Activated gamma-delta T cell (primary cell): Measurements from ENCODE around the gene SLC6A11.

Experiments used
- DNase-seq: peaks from one replicate; lab custom pipeline; 2025; lab: John Stamatoyannopoulos, UW

Gene SLC6A11

DNA sequence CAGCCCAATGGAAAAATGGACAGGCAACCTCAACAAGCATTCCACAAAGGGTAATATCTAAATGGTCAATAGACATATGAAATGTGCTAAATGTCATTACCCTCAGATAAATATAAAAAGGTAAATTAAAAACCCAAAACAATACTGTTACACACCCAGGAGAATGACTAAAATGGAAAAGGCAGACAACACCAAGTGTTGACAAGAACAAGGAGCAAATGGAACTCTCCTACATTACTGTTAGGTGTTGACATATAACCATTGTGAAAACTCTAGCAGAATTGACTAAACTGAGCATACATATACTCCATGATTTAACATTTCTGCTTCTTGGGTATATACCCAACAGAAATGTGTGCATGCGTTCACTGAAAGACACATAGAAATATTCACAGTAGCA is 25.3 kb upstream of the SLC6A11 start:
- no peak for DNase-seq

DNA sequence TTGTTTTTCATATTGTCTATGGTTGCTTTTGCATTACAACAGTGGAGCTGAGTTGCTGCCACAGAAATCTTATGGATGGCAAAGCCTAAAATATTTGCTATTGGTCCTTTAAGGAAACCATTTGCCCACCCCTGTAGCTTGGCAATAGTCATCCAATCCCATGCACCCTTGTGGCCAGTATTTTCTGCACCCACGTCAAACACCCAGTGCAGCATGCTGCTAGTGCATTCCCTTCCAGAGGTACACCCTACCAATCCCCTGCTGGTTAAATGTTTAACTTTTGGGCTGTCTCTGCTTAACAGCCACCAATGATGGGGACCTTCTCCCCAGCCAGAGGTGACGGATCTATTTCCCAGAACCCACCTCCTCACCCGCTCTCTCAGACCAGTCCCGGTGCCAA is 23.8 kb upstream of the SLC6A11 start:
- no peak for DNase-seq

DNA sequence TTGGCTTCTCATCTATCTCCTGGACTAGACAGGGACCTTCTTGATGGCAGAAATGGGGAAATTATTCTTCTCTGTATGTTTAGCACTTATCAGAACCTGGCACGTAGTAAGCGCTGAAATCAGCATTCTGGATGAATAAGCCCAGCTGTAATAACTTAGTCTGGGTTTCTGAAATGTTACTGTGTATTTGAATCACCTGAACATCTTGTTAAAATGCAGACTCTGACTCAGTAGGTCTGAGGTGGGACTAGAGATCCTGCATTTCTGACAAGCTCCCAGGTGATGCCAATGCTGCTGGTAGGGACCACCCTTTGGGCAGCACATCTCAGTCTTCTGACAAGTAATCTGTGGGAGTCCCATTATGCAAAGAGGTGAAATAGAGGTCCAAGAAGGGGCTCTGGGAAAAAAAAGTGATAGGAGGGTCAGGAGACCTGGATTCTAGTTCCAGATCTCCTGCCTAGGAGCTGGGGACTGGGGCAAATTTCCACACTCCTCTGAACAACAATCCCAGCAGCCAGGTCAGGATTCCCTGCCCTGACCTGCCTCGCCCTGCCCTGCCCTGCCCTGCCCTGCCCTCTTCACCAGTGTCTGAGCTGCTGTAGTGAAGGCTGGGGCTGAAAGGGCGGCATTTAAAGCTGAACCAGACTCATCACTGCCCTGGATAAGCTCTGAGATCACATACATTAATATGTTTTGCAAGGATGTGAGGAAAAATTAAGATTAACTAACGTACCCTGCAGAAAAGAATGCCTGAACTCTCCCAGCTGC is 17.2 kb upstream of the SLC6A11 start:
- no peak for DNase-seq

DNA sequence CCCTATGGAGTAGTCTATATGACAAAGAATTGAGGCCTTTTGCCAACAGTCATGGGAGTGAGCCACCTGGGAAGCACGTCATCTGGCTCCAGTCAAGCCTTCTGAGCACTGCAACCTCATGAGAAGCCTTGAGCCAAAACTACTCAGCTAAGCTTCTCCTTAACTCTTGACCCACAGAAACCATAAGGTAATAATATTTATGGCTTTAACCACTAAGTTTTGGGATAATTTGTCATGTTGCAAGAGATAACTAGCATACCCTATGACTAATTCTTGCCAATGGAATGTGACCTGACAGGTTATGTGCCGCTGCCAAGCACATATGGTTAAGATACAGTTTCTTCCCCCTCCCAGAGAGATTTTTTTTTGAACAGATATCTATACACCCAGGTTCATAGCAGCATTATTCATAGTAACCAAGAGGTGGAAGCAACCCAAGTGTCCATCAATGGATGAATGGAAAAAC is 11.8 kb upstream of the SLC6A11 start:
- DNase-seq = no peak

DNA sequence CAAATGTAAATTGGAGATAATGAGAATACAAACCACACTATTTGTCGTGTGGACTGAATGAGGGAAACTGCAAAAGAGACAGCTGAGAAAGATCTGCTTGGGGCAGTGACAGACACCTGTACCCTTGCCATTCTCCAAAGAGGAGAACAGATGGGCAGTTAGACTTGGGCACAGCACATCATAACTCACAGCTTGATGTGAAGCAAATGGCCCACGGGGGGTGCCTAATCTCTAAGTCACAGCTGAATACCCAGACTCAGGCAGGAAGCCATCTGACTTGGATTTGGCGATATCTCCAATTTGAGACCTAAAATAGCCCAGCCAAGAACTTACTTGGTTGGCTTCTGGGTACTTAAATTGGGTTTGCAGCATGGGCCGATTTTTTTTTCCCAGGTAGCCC is 10.0 kb upstream of the SLC6A11 start:
- DNase-seq = no peak

DNA sequence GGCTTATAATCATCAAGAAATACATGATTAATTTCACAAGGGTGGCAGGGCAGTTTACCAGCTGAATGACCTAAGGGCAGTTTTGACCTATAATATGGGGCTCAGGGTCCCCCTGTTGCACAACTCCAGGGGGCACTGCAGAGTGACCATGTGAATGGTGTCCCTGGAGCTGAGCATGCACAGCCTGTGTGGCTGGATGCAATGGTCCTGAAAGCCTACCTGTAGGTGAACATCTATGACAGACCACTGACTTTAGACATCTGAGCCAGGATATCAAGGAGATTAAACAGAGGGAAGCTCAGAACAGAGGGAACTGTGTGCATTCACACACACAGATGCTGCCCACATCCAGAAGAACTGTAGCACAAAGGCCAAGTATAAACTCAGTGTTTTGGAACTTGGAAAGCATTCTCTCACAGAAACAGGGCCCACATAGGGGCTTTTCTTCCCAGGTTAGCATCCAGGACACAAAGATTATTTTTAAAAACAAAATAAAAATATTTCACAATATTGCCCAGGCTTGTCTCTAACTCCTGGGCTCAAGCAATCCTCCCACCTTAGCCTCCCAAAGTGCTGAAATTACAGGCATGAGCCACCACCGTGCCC is 7.8 kb upstream of the SLC6A11 start:
- DNase-seq = no peak

DNA sequence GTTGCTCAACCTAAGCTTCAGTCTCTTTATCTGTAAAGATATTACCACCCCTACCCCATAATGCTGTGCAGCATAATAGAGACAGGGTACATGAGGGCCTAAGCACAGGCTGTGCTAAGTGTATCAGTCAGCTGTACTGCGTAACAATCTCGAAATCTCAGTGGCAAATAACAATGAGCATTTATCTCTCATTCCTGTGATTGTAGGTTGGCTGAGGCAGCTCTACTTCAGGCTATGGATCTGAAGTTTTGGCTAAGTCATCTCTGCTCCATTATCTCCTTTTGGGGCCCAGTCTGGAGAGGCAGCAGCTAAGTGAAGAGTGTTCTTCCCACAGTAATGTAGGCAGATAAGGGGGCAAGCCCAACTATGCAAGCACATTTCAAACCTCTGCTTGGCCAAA is 7.1 kb upstream of the SLC6A11 start:
- no peak for DNase-seq

DNA sequence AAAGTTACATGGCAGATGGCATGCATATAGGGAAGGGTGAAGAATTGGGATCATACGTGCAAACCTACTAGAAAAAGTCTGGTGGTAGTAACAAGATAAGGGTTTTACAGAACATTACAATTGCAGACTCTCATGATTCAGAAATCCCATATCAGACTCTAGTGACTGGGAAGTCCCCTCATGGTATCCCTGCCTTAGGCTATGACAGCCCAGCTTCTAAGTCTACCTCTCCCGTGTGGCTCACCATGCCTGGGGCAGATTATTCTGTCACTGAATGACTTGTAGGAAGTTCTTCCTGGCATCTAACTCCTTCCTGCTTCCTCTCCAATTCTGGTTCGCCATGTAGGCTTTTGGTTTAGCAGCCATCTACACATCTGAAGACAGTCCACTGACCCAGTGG is 5.7 kb upstream of the SLC6A11 start:
- DNase-seq = no peak

DNA sequence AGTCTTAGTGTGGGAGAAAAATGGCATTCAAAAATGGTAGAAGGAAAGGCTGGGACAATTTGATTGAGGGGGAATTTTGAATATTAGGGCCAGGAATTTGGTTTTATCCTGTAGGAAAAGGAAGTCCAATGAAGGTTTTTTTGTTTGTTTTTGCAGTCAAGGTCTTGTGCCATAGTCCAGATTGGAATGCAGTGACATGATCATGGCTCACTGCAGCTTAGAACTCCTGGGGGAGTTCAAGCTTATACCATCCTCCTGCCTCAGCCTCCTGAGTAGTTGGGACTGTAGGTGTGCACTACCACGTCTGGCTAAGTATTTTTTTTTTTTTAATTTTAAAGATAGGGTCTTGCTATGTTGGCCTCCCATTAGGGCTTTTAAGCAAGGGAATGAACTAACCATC is 2.6 kb upstream of the SLC6A11 start:
- DNase-seq = no peak

DNA sequence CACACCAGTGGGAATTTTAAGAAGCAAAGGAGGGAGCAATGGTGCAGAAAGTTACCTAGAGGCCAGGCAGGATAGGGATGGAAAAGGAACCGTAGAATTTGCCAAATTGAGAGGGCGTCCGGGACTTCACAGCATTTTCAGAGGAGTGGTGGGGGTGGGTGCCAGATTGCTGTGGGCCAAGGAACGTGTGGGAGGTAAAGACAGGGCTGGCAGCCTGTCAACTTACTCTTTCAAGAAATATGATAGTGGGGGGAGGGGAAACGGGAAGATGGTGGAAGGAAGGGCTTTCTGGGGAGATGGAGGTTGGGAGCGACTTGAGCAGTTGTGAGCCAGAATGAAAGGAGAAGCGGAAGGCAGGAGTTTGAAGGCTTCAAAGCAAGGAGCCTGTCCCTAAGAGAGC is 1.4 kb upstream of the SLC6A11 start:
- DNase-seq = no peak

DNA sequence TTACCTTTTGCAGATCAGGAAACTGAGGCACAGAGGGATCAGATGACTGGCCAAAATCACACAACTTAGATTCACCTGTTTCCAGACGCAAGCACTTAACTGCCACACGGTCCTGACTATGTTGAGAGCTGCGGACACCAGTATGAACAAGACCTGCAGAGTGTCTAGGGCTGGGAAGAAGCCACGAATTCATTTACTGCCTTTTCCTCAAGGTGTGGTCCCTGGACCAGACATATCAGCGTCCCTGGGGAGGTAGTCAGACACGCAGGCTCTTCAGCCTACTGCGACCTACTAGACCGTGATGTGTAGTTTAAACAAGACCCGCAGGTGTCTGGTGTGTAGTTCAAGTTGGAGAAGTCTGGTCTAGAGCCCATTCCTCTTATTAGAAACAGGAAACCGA is 541 bp upstream of the SLC6A11 start:
- no peak for DNase-seq

DNA sequence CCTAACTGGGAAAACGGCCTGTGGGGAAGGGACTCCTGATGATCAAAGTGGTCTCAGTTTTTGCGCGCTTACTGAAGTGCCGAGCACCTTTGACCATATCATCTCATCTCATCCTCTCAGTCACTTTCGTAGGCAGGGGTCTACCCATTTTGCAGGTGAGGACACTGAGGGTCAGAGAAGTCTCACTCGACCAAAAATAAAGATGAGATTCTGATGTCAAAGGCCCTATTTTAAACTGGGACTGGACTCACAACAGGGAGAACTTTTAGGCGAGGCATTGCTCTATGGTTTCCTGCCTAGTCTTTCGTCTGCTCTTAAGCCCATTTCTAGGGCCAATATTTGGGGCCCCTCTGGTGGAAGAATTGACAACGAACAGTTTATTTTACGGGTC is 830 bp downstream of the SLC6A11 start:
- no peak for DNase-seq

DNA sequence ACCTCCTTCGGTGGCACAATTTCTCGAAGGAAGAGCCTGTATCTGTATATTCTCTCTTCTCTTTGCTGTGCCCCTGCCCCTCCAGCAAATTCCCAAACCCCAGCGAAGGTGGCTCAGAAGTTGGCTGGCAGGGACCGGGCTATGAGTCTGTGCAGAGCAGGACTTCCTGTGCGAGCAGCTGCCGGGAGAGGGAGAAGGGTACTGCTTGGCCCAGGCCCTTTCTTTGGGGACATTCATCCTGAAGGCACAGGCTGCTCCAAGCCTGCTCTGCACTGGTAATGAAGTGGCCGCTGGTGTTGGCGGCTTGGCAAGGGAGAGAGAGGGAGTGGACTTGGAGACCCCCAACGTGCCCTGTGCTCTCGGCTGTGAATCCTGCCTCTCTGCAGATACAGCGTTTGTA is 1.5 kb downstream of the SLC6A11 start:
- no peak for DNase-seq

DNA sequence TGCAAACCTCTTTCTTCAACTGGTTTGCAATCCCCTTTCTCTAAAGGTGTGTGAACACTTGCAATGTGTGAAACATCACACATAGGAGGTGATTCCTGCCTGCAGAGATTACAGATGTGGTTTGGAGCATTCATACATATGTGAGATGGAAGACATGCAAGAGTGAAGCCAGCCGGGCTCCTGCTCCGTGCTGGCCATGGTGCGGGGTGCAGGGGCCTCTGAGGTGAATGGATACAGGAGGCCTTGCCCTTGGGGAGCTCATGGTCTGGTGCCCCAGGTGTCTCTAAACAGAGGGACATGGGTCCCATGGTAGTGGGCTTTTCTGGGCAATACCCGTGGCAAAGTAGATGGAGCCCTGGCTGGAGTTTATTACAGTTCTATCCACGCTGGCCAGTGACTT is 6.0 kb downstream of the SLC6A11 start:
- no peak for DNase-seq

DNA sequence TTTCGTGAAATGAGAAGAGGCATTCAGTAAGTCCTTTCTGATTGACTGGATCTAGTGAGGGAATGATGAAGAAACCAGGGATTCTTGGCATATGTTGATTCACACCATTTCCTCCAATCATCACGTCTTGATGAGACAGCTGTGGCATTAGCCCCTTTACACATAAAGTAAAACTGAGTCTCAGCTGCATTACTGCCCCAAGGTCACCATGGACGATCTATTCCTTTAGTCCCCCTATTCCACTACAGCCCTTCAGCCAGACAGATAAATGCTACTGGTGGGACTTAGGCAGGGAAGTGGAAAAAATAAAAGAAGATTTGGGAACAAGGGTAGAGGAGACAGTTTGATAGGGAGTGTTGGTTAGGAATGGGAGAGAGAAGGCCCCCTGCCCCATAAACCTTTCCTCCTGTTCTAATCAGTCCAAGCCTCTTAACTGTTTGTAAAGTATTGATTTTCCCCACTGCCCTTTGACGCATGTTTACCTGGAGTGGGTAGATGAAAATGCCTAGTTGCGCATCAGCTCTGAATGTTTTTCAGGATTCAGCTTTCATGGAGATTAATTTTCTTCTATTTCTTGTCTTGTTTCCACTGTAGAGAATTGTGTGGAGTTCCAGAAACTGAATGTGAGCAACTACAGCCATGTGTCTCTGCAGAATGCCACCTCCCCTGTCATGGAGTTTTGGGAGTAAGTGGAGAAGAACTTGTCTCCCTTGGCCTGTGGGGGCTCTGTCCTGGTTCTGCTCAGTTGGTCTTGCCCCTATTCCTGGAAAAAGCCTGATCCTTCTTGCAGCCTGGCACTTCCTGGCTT is 6.9 kb downstream of the SLC6A11 start:
- DNase-seq = no peak

DNA sequence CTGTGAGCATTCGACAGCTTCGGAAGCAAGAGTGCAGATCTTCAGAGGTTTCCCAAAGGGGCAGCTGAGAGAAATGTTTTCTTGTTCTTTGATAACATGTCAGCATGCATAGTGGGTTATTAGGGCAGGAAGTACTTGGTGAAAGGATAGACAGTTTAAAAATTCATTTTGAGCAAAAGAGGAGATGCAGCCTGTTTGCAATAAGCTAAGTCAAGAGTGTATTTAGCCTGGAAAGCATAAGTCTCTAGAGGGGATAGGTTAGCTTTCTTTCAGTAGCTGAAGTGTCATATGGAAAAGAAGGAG is 7.4 kb downstream of the SLC6A11 start:
- no peak for DNase-seq

DNA sequence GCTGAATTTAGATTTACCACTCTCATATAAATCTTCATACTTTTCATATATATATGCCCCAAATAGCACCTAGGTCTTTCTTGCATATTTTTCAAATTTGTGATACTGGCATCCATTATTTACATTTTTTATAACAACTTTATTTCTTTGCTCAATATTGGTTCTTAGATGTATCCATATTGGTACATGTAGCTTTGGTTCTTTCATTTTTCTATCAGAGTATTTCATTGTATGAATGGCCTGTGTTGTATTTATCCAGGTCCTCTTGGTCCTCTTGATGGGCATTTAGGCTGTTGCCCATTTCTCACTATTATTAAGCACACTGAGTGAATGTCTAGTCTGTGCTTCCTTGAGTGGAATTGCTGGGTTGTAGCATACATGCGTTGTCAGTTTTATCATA is 8.4 kb downstream of the SLC6A11 start:
- no peak for DNase-seq

DNA sequence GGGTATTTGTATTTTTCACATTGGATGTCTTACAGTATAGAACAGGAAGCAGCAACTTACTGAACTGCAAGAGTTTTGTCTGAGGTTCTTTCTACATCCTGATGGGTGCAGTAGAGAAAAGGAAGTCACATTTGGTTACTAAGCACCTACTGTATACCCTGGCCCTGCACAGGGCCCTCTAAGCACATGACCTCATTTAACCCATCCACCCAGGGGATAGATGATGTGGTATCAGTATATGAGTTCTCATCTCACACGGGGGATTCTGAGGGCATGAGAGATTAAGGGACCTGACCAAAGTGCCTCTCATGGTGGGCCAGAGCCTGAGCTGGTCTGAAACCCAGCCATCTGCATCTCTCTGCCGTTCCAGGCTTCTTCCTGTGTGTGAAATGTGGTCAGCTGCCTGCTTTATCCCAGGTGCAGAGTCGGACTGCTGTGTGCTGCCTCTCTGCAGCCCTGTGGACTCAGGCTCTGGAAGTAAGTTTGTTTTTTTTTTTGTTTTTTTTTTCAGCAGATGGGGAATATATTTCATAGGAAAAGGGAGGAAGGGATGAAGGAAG is 17.9 kb downstream of the SLC6A11 start:
- no peak for DNase-seq

DNA sequence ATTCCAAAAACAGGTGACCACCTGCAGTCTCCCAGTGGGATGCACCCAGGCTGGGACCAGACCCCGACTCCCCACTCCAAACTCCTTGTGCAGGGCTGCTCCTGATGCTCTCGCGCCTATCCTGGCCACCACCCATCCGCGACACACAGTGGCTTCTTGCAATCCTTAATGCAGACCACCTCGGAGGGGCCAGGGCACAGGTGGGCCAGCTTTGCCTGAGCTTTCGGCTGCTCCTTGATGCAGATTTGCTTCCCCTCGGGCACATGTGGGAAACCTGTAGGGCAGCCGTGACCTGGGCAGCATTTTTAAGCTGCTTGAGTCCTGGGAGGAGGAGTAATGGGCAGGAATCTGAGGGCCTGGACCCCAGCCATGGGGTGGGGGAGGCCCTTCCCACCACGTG is 18.9 kb downstream of the SLC6A11 start:
- DNase-seq = no peak

DNA sequence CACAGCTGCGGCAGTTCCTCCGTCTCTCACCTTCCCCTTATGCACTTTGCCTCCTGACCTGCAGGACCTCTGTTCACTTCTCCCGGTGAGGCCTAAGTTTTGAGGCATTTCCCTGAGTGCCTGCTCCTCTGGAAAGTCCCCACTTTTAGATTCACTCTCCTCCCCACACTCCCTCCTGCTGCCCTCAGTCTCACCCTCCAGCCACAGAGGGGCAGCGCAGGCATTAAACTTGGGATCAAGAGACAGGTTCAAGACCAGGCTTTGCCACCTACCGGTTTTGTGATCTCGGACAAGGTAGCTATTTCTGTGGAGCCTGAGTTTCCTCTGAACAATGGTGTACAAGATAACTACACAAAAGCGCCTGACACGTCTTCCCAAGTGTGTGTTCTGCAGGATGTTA is 19.4 kb downstream of the SLC6A11 start:
- no peak for DNase-seq

DNA sequence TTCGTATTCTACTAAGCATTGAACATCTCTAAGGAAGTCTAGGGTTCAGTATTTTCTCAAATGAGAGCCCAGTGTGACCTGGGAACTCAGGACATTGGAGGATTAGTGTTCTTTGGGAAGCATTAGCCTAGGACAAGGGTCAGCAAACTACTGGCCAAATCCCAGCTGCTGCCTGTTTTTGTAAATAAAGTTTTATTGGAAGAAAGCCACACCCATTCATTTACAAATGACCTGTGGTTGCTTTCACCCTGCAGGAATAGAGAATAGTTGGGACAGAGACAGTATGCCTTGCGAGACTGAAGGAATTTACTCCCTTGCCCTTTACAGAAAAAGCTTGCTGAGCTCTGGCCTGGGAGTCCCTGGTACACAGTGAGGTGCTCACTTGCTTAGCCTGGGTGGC is 20.6 kb downstream of the SLC6A11 start:
- no peak for DNase-seq

DNA sequence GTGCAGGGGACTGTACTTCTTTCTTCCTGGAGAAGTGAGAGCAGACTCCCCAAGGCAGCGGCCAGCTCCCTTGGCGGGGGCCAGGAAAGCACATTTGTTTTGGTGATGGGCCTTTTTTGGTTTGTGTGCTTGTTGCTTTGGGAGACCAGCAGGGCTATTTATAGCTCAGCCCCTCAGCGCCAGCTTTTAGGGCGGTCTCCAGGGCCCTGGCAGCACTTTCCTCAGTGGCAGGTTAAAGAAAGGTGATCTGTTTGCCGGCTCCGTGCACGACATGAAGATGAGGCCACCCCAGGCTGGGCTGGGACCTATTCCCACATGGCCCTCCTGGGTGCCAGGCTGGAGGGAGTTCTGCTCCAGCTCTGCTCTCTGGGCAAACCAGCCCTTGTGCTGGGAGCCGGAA is 21.8 kb downstream of the SLC6A11 start:
- DNase-seq = no peak

DNA sequence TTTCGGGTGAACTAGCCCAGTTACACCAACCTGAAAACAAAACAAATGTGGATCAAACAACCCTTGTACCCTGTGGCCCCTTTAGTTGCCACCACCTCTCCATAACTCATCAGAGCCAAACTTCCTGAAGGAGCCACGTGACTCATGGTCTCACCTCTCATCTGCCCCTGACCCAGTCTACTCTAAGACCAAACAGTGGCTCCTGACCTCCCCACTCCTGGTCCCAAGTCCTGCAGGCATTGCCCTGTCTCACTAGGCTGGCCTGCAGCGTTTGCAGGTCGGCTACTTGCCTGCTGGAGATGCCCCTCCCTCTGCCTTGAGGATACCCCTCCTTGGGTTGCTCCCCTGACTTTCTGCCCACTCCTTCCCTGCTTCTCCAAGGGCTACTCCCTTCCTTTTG is 23.1 kb downstream of the SLC6A11 start:
- no peak for DNase-seq
